RCC 7860 (cell line): Measurements from ENCODE around the gene TESK1.
"Not testable (repeated sequence)": the region's sequence is repeated elsewhere in the genome, so short reads cannot be mapped to it uniquely, and the experiment has no call there.

Source experiments
- DNase-seq: peaks from one replicate; pipeline ENCODE4 v3.0.0-alpha.2; 2015; ENCODE audit warnings: low spot score
- FAIRE-seq: peaks from 2 replicates; lab custom pipeline; 2012; peaks lifted over from hg19 to GRCh38; lab: Jason Lieb, UNC

The TESK1 gene

DNA sequence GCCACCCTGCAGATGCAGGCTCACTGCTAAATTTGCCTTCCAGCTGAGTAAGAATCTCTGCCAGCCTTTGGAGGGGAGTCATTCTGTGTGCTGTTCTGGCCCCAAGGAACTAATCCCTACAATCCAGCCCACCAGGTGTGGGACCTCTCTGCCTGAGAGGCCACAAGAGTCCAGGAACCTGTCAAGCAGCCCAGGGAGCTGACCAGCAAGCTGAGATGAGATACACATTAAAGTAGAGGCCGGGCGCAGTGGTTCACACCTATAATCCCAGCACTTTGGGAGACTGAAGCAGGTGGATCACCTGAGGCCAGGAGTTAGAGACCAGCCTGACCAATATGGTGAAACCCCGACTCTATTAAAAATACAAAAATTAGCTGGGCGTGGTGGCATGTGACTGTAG, 7.0 kb downstream of the TESK1 start:
- DNase-seq, FAIRE-seq: not testable (repeated sequence)

DNA sequence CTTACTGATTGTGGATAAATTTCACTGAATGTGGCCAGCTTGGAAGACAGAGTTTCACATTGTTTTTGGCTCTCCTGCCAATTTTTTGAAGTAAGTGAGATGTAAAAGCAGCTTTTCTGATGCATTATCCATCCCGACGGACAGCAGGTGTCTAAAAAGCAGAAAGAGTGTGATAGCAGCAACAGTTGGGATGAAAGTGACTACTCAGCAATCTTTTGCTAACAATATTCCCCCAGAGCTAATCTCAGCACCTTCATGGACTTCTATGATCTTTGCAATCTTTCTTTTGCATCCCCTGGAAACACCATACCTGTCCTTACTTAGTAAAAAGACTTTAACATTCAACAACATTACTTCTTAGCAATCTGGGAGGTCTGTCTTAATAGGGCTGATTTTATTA, 7.8 kb downstream of the TESK1 start:
- no peak for DNase-seq

GRCh38 chr9:35615981-35616680, 11.1 kb downstream of the TESK1 start:
- FAIRE-seq (no peak), DNase-seq (no peak)

More for the DNA sequence above, 7.8 kb downstream of the TESK1 start:
- FAIRE-seq: no peak

DNA sequence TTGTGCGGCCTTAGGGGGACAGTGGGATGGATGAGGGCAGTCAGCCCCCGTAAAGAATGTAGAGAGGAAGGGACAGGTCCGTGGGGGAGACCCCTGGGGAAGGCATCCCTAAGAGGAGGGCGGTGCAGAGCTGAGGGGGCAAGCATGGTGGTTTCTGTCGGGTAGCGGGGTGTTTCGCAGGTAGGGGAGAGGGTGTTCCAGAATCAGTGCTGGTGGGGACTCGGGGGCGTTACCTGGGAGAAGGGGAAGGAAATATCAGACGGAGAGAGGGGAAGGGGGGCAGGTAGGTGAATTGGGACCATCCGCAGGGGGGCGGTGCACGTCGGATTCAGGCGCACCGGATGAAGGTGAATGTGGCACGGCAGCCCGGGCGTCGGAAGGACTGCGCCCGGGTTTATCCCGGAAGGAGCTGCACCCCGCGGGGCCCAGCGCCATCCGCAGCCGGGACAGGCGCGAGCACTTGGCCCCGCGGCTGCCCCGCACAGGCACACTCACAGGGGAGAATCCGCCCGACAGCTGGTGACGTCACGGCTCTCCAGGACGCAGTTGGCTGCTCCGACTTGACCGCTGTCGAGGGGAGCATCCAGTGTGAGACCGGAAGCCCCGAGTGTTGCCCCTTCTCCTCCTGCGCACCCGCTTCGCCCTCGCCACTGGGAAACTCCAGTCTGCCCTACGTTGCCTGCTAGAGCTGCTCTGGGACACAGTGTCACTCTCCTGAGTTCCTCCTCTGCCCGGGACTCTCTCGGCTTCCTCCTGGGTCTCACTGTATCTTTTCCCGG, 11.8 kb downstream of the TESK1 start:
- no peak for FAIRE-seq
- DNase-seq: no peak

DNA sequence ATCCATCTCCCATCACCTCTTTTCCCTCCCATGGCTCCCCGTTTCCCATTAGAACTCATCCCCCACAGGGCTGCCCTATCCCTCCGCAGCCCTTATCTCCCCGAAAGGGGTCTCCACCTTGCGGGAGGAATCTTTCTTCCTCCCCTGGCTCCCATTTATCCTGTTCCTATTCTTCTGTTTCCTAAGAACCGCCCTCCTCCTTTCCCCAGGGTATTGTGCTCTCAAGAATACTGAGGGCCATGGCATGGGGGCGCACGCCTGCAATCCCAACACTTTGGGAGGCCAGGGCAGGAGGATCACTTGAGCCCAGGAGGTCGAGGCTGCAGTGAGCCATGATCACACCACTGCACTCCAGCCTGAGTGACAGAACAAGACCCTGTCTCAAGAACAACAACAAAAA, 12.5 kb downstream of the TESK1 start:
- no peak for DNase-seq
- FAIRE-seq: no peak

DNA sequence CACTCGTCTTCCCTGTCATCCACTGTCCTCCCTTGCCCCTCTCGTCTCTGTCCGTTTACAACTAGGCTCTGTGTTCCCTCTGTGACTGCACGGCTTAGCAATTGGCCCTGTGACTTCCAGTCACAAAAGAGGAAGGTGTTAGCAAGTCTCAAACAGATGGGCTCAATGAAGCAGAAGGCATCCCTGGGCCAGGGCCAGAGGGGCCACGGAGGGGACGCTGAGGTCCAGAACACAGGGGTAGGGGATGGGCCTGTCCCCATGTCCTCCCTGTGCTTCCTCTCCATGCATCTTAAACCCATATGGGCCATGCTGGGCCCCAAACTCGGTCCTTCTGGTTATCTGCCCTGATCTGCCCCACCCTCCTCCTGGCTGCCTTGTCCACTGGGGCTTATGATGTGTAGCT, 13.3 kb downstream of the TESK1 start, which contains the start of gene CD72:
TSS of gene CD72 (minus strand) at position 89 of the 403 bp plus-strand sequence. CDS start 110 bp downstream, outside the sequence.
- no peak for FAIRE-seq
- no peak for DNase-seq

DNA sequence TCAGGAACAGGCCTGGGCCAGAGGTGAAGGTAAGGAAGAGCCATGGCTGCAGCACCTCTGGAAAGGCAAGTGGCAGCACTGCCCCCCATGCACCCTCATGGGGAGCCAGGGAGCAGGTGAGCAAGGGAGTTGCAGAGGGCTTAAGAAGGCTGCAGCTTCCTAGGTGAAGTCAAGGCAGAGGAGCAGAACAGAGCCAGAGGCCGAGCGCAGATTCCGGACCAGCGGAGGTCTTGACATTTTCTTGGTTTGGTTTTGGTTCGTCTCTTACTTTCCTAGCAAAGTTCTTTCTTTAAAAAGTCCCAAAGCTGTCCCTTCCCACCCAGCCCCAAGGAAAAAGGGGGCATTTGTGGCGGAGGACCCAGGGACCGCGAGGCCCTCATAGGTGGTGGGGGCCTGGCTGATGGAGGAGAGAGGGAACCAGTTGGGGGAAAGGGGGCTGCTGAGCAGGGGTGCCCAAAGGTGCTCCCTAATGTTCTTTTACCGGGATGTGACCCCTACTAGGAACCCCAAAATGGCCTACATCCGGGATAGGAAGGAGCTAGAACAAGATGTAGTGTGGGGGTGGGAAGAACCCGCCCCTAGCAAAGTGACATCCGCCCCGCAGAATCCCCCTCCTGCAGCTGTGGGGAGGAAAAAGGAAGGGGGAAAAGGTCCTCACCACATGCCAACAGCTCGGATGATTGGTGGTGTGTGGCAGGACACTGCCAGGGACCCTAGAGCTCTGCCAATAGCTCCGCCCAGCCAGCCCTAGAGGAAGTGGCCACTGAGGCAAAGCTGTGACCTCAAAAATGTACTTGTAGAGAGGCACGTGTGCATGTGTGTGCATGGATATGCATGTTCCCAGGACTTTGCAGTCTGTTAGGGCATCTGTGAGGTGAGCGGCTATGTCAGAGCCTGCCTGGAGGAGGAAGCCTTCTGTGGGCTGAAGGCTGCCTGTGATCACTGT, 14.1 kb downstream of the TESK1 start:
- FAIRE-seq (no peak), DNase-seq (no peak)

DNA sequence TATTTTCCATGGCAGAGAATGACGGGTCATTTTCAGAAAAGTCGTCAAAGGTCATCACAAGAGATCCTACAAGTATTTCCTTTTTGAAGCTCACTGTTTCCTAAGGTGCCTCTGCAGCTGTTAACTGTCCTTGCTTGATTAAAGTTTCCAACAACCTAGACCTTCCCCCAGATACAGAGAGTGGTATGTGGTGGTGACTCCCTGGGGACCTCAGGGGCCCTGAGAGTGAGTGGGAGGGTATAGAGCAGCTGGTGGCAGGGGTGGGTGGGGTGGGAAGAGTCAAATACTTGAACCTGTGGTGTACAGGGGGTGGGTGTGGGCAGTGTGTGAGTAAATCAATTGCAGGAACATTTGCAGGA, 14.7 kb downstream of the TESK1 start:
- no peak for FAIRE-seq
- DNase-seq: no peak

- DNase-seq (no peak), FAIRE-seq (no peak)
Measured at GRCh38 chr9:35627575-35627974, 22.5 kb downstream of the TESK1 start.

GRCh38 chr9:35628389-35628991, 23.4 kb downstream of the TESK1 start:
- FAIRE-seq (no peak), DNase-seq (no peak)

DNA sequence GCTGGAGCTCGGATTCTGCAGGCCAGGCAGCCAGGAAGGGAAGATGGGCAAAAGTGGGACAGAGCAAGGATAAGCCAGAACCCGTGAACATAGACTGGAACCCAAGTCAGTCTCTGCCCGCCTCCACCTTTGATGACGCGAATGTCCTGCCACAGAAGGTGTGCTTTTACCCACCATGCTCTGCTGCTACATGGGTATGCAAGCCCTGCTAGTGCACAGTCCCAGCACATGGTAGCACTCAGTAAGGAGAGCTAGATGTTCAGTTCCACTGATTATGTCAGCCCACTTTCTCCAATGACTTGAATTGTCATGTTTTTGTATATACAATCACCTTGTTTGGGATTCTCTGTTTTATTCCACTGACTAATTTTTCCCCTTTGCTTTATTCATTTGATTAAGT, 24.5 kb downstream of the TESK1 start:
- no peak for DNase-seq
- FAIRE-seq: no peak

GRCh38 chr9:35635730-35636129, 30.7 kb downstream of the TESK1 start:
- DNase-seq: no peak
- FAIRE-seq: no peak

GRCh38 chr9:35636135-35636876, 31.2 kb downstream of the TESK1 start:
- FAIRE-seq: no peak
- no peak for DNase-seq

- not testable (repeated sequence) for FAIRE-seq, DNase-seq
Measured at GRCh38 chr9:35636877-35637246, 31.8 kb downstream of the TESK1 start.

DNA sequence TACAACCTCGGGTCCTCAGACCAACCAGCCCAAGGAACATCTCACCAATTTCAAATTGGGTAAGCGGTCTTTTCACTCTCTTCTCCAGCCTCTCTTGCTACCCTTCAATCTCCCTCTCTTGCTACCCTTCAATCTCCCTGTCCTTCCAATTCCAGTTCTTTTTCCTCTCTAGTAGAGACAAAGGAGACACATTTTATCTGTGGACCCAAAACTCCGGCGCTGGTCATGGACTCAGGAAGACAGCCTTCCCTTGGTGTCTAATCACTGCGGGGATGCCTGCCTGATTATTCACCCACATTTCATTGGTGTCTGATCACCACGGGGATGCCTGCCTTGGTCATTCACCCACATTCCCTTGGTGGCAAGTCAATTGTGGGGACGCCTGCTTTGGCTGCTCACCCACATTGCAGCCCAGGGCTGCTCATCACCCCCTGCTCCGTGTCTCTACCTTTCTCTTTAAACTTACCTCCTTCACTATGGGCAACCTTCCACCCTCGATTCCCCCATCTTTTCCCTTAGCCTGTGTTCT, 32.4 kb downstream of the TESK1 start:
- DNase-seq, FAIRE-seq: not testable (repeated sequence)

DNA sequence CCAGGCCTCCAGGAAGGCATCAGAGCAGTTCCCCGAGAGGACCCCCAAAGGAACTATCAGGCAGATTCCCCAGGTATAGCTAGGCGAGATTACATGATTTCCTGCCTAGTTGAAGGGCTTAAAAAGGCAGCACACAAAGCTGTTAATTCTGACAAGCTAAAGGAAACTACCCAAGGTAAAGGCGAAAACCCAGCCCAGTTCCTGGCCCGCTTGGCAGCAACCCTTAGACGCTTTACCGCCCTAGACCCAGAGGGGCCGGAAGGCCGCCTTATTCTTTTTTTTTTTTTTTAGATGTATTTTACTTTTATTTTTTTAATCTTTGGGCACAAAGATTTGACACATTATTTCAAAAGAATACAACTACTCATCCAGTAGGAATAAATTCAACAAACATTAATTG, 33.7 kb downstream of the TESK1 start:
- not testable (repeated sequence) for DNase-seq, FAIRE-seq

DNA sequence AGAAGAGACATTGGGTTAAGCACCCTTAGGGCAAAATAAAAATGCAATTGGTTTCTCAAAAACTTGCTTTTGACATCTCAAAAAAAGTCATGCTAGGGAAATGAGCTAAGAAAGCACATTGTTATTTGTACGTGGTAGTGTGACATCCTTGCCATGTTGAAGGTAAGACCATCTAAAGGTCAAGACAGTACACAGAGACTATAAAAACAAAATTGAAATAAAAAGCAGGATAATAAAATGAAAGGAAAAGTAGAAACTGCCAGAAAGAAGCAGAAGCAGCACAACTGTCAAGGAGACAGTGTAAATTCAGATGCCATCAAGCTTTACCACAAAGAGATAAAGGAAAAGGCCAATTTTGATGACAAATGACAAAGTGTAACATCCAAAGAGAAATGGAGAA, 34.2 kb downstream of the TESK1 start:
- not testable (repeated sequence) for FAIRE-seq, DNase-seq

- no peak for FAIRE-seq
- no peak for DNase-seq
Measured at GRCh38 chr9:35639631-35640030, 34.6 kb downstream of the TESK1 start.

GRCh38 chr9:35640431-35640830, 35.4 kb downstream of the TESK1 start:
- not testable (repeated sequence) for DNase-seq, FAIRE-seq

GRCh38 chr9:35641478-35641877, 36.4 kb downstream of the TESK1 start:
- FAIRE-seq, DNase-seq: not testable (repeated sequence)
